Coronary artery (tissue), 2 donors: ENCODE results near the gene PFKFB3.

Experiments used
- DNase-seq: peaks from one replicate; pipeline ENCODE4 v3.0.0-alpha.2; 2017; ENCODE audit warnings: low spot score
- H3K27ac ChIP-seq, 2 donors: fragments of 200-600 bp; sonication (generic); one replicate each; pipeline ENCODE4 v1.5.1; 2016 to 2019
- H3K4me3 ChIP-seq: fragments of 200-600 bp; sonication (generic); 2 replicates; pipeline ENCODE4 v1.5.1; 2016; ENCODE audit warnings: mild to moderate bottlenecking, moderate library complexity
- TF ChIP-seq, protein P1 (sequence below): fragments of 200-600 bp; sonication (generic); IDR thresholded peaks from one replicate; pipeline ENCODE4 v1.5.1; 2019; ENCODE audit warnings: antibody characterized with exemption

PFKFB3 gene

DNA sequence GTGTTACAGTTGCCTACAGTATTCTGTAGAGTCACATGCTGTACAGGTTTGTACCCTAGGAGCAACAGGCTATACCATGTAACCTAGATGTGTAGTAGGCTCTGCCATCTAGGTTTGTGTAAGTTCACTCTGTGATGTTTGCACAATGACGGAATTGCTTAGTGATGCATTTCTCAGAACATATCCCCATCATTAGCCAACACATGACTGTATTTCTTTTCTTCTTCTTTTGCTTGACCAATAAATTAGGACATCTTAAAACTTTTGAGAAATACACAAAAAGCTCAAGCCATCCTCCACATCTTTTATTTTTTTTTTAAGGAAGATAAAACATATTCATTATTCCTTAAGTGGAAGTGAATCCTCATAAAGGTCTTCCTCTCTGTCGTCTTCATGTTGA, 5.4 kb upstream of the PFKFB3 start:
- TF ChIP-seq, protein P1, sequence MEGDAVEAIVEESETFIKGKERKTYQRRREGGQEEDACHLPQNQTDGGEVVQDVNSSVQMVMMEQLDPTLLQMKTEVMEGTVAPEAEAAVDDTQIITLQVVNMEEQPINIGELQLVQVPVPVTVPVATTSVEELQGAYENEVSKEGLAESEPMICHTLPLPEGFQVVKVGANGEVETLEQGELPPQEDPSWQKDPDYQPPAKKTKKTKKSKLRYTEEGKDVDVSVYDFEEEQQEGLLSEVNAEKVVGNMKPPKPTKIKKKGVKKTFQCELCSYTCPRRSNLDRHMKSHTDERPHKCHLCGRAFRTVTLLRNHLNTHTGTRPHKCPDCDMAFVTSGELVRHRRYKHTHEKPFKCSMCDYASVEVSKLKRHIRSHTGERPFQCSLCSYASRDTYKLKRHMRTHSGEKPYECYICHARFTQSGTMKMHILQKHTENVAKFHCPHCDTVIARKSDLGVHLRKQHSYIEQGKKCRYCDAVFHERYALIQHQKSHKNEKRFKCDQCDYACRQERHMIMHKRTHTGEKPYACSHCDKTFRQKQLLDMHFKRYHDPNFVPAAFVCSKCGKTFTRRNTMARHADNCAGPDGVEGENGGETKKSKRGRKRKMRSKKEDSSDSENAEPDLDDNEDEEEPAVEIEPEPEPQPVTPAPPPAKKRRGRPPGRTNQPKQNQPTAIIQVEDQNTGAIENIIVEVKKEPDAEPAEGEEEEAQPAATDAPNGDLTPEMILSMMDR, result no peak
- DNase-seq, result no peak
- Histone ChIP-seq H3K4me3 (no peak overlapping the region), H3K27ac (peak overlapping the region; percentile 87 to 97)

DNA sequence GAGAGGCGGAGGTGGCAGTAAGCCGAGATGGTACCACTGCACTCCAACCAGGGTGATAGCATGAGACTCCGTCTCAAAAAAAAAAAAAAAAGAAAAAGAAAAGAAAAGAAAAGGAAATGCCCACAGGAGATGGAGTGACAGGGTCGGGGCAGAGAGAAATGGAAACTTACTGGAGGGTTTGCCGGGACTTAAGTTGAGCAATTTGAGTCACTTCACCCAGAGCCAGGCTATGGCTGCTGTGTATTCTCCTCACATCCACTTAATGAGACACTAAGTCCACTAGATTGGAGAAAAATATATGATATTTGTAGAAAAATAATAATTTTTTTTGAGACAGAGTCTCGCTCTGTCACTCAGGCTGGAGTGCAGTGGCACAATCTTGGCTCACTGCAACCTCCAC, 4.6 kb upstream of the PFKFB3 start:
- TF ChIP-seq, protein P1, result no peak
- no peak for DNase-seq
- Histone ChIP-seq H3K27ac (peak overlapping the region; percentile 87 to 97), H3K4me3 (no peak overlapping the region)

DNA sequence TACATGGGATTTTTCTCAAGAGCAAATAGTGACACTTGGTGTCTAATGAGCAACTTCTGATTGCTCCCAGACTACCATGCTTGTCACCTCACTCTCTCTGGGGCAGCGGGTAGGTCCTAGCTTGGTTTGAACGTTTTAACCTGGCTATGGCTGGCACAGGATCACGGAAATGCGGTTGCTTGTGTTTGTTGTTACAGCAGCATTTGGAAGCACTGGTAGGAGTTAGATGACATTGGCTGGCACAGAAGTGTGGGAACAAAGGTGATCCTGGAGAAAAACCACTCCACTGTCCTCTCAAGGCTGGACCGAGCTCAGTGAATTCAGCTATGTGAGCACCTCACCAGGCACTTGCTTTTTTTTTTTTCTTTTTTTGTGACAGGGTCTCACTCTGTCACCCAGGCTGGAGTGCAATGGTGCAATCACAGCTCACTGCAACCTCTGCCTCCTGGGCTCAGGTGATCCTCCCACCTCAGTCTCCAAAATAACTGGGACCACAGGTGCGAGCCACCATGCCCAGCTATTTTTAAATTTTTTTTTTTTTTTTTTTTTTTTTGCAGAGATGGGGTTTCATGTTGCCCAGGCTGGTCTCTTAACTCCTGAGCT, 3.5 kb upstream of the PFKFB3 start:
- DNase-seq, result no peak
- Histone ChIP-seq H3K4me3 (no peak overlapping the region), H3K27ac (peak overlapping the region in 1 of 2 donors; percentile 97)

DNA sequence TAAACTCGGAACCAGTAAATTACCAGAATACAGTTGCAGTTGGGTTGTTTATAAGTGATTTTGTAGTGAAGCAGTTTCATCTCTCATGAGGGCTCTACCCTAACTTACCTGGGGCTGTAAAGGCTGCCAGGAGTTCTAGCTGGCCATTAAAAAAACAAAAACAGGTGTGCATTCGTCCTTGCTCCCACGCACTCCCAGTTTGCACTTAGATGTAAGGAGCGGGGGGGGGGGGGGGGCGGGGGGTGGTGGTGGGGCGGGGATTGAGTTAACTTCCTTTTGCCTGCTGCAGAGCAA, 2.3 kb upstream of the PFKFB3 start:
- H3K27ac ChIP-seq, result peak overlapping the region; percentile 96 to 99
- DNase-seq, result no peak
- H3K4me3 ChIP-seq, result peak overlapping the region; percentile 99
- TF ChIP-seq, protein P1, result no peak

More for the DNA sequence above, 3.5 kb upstream of the PFKFB3 start:
- TF ChIP-seq, protein P1, result no peak

DNA sequence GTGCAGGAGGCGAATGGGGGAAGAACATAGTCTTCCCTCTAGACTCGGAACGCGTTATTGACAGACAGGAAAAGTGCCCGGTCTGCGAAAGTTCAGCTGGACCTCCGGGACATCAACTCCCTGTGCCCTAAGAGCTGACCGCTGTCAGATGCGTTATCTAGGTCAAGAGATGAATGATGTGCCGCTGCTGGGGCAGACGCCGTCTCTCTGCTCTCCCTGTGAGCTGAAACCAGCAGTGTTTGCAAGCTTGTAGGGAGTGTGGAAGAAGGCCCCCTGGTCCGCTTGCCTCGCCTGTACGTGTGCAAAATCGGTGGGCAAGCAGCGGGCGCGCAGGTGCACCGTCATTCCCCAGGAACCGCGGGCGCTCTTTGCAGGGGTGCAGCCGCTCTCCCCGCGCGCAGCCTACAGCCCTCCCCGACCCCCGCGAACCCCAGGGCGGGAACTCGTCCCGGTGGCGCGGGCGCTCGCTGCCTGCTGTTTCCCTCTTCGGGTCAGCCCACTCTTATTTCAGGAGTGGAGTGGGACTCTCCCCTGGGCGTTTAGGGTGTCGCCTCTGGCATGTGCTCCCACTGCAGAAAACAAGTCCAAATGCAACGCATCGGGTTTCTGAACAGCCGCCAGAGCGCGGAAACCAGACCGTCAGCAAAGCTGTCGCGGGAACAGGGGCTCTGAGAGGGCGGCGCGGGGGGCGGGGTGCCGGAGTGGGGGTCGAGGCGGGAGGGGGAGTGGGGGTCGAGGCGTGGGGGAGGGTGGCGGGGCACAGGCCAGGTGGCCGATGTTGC, 1.8 kb upstream of the PFKFB3 start:
- Histone ChIP-seq H3K27ac (peak overlapping the region; percentile 96 to 99), H3K4me3 (peak overlapping the region; percentile 99)
- TF ChIP-seq, protein P1, result no peak
- no peak for DNase-seq

DNA sequence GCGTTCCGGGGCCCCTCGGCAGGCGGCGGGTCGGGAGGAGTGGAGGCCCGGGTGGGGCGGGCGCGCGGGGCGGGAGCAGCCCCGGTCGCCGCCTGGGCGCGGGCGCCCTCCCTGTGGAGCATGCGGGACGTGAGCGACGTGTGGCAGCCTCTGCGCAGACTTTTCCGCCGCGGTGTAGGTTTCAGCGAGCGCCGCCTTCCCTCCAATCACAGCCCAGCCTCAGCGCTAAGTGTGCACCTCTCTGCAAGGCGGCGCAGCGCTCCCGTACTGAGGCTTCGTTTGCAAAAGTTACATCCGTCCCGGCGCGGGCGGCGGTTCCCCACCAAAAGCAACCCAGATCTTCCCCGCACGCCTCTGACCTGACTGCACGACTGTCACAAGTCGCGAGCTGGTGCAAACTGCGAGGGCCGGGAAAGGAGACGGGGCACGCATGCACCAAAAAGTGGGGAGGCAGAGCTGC, 1.2 kb upstream of the PFKFB3 start:
- Histone ChIP-seq H3K27ac (peak overlapping the region; percentile 96 to 99), H3K4me3 (peak overlapping the region; percentile 99)
- TF ChIP-seq, protein P1, result no peak
- peak; percentile 85 for DNase-seq
